ENCODE results near the gene DCDC1. TPM values are rescaled to one million over a fixed set of nuclear protein-coding genes. Genes with fewer than 3 reads are reported as not detected.

DCDC1 gene
- total RNA-seq, 4 donors from 2014 or later = not detected

- Histone ChIP-seq H3K4me1 (no peaks in the 10 kb centered on the region), H3K27ac (no peak overlapping the region), H3K9me3 (peaks cover 0 to 4% (median 0%) of the 10 kb centered on the region in 3 donors), H3K27me3 (no peaks in the 10 kb centered on the region), H3K4me3 (no peak overlapping the region), H3K36me3 (no peaks in the 10 kb centered on the region)
- TF ChIP-seq POLR2A (IDR thresholded peaks at IDR 0.05) = no peak
- TF ChIP-seq CTCF (IDR thresholded peaks at IDR 0.05) = no peak
- DNase-seq = no peak
- intact Hi-C loops (cut with DNase I) = no loop called here
Measured at GRCh38 chr11:31267720-31268119, 101.8 kb downstream of the DCDC1 start.

- 85 to 95% methylated on average over 1 of the region's 1 CpG for WGBS, 2 donors
- Histone ChIP-seq H3K27ac (no peak overlapping the region), H3K9me3 (no peaks in the 10 kb centered on the region), H3K4me3 (no peak overlapping the region), H3K36me3 (no peaks in the 10 kb centered on the region), H3K4me1 (no peaks in the 10 kb centered on the region), H3K27me3 (no peaks in the 10 kb centered on the region)
- intact Hi-C loops (cut with DNase I) = no loop called here
- DNase-seq = no peak
- no peak for TF ChIP-seq CTCF (IDR thresholded peaks at IDR 0.05)
Measured at GRCh38 chr11:31264834-31265233, 104.7 kb downstream of the DCDC1 start.

- TF ChIP-seq CTCF (IDR thresholded peaks at IDR 0.05) = no peak
- TF ChIP-seq POLR2A (IDR thresholded peaks at IDR 0.05) = no peak
- Histone ChIP-seq H3K36me3 (no peaks in the 10 kb centered on the region), H3K9me3 (no peaks in the 10 kb centered on the region), H3K4me1 (no peaks in the 10 kb centered on the region), H3K27me3 (no peaks in the 10 kb centered on the region), H3K4me3 (no peak overlapping the region), H3K27ac (no peak overlapping the region)
- DNase-seq = no peak
- 18 to 34% methylated on average over 5 of the region's 5 CpGs for WGBS, 2 donors
- intact Hi-C loops (cut with DNase I) = no loop called here
Measured at GRCh38 chr11:31262761-31263160, 106.8 kb downstream of the DCDC1 start.

- intact Hi-C loops (cut with DNase I) = no loop called here
- no peak for DNase-seq
- no peaks in the 10 kb centered on the region for H3K9me3 ChIP-seq
- no peaks in the 10 kb centered on the region for H3K4me1 ChIP-seq
- no peak overlapping the region for H3K4me3 ChIP-seq
- WGBS, 2 donors = 52 to 71% methylated on average over 1 of the region's 1 CpG
- TF ChIP-seq CTCF (IDR thresholded peaks at IDR 0.05) (no peak), POLR2A (IDR thresholded peaks at IDR 0.05) (no peak)
- no peaks in the 10 kb centered on the region for H3K36me3 ChIP-seq
- H3K27me3 ChIP-seq = no peaks in the 10 kb centered on the region
- no peak overlapping the region for H3K27ac ChIP-seq
Measured at GRCh38 chr11:31259797-31260196, 109.7 kb downstream of the DCDC1 start.

- H3K9me3 ChIP-seq = no peaks in the 10 kb centered on the region
- H3K27me3 ChIP-seq = peaks cover 0 to 5% (median 0%) of the 10 kb centered on the region in 4 donors
- H3K4me3 ChIP-seq = no peak overlapping the region
- no peak for DNase-seq
- no peak overlapping the region for H3K27ac ChIP-seq
- H3K36me3 ChIP-seq = no peaks in the 10 kb centered on the region
- no peak for TF ChIP-seq POLR2A (IDR thresholded peaks at IDR 0.05)
- TF ChIP-seq CTCF (IDR thresholded peaks at IDR 0.05) = no peak
- intact Hi-C loops (cut with DNase I) = no loop called here
- no peaks in the 10 kb centered on the region for H3K4me1 ChIP-seq
Measured at GRCh38 chr11:31254415-31254814, 115.1 kb downstream of the DCDC1 start.
